Body of pancreas (tissue), 4 donors: ENCODE measurements around the gene KXD1. TPM values are rescaled to one million over a fixed set of nuclear protein-coding genes. Genes with fewer than 3 reads are reported as not detected.
"Not testable (repeated sequence)": the region's sequence is repeated elsewhere in the genome, so short reads cannot be mapped to it uniquely, and the experiment has no call there.

Experiments used
- ATAC-seq: fragments of 150-250 bp; one replicate; pipeline ENCODE4 v1.9.1; 2016
- DNase-seq, 4 donors: peaks; one replicate each; pipeline ENCODE4 v3.0.0-alpha.2; 2019
- H3K27ac ChIP-seq, 4 donors: fragments of 200-600 bp; sonication (generic); 1 replicate in 3 of 4; 2 replicates in 1 of 4; pipeline versions ENCODE4 v1.5.1 to v1.6.1; 2016 to 2019; ENCODE audit warnings: mild to moderate bottlenecking in 1 of 4, mixed read lengths in 1 of 4, moderate library complexity in 1 of 4
- H3K27me3 ChIP-seq, 2 donors: fragments of 200-600 bp; sonication (generic); one replicate each; pipeline ENCODE4 v1.6.0; 2016; ENCODE audit warnings: mild to moderate bottlenecking in 1 of 2
- H3K36me3 ChIP-seq, 2 donors: fragments of 200-600 bp; sonication (generic); replicated peaks in 1 of 2; 2 replicates each; pipeline ENCODE4 v1.5.1; 2016; ENCODE audit warnings: low read depth in 2 of 2; ENCODE audit not compliant: insufficient read depth in 1 of 2
- H3K4me1 ChIP-seq: fragments of 200-600 bp; sonication (generic); one replicate; pipeline ENCODE4 v1.6.0; 2016
- H3K4me3 ChIP-seq, 2 donors: fragments of 200-600 bp; sonication (generic); 1 replicate in 1 of 2; 2 replicates in 1 of 2; pipeline ENCODE4 v1.5.1; 2016 to 2019
- H3K9me3 ChIP-seq, 3 donors: fragments of 200-600 bp; sonication (generic); 1 replicate in 2 of 3; 2 replicates in 1 of 3; pipeline ENCODE4 v1.5.1; 2016
- POLR2A ChIP-seq, 3 donors: fragments of 450-650 bp; IDR thresholded peaks; one replicate each; pipeline ENCODE4 v1.6.1; 2016; ENCODE audit warnings: antibody characterized with exemption in 3 of 3, mild to moderate bottlenecking in 2 of 3
- WGBS, 2 donors: methylation state at CpG; one replicate each; pipeline ENCODE4 v1.1.5; 2017; 5-methylcytosine and 5-hydroxymethylcytosine counted together
- intact Hi-C: fragments of 100-400 bp; cut with DNase I; formaldehyde crosslinking; loops from one replicate; pipeline ENCODE4 v1.15.1; 2023
- total RNA-seq, 2 donors: library from RNA; depleted of rRNA; stranded (reverse); fragments of >200 nt; gene quantifications; one replicate each; pipeline ENCODE4 v1.1.0, GENCODE V29; 2016
- TF ChIP-seq, protein P1 (sequence below), 7 experiments: fragments of 450-650 bp in 4 of 7; fragments of 200-600 bp in 3 of 7; sonication (generic) in 3 of 7; IDR thresholded peaks; one replicate each; pipeline ENCODE4 v1.5.1; 2016 to 2019; ENCODE audit warnings: antibody characterized with exemption in 7 of 7

The KXD1 gene
- total RNA-seq, 2 donors from 2014 or later, result 62.6 to 71.1 TPM

DNA sequence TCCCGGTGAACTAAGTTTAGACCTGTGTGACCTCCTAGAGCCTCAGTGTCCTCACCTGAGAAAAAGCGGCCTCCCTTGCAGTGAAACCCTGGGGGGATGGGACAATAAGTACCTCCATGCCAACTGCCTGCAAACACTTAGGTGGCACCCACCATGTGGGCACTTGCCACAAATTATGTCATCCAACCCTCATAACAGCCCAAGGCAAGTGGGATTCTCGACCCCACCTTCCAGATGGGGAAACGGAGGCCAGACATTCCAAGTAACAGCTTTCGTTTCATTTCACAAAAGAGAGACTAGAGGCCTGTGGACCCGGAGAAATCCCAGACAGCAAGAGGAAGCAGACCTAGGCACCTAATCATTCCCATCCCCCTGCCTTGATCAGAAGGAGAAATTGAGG lies 37.8 kb downstream of the KXD1 start:
- Histone ChIP-seq H3K4me1 (peaks cover 21% of the 10 kb centered on the region), H3K27me3 (peaks cover 0 to 15% of the 10 kb centered on the region in 2 donors), H3K4me3 (no peak overlapping the region), H3K27ac (no peak overlapping the region), H3K36me3 (no peaks in the 10 kb centered on the region), H3K9me3 (no peaks in the 10 kb centered on the region)
- intact Hi-C loops, result loop anchor here (5.0 kb wide), 1 partner anchor 247 kb away; no protein-coding TSS in a partner anchor
- ATAC-seq, result no peak
- no peak for DNase-seq
- WGBS, 2 donors, result 55 to 79% methylated on average over 3 to 6 of the region's 6 CpGs
- TF ChIP-seq, protein P1, sequence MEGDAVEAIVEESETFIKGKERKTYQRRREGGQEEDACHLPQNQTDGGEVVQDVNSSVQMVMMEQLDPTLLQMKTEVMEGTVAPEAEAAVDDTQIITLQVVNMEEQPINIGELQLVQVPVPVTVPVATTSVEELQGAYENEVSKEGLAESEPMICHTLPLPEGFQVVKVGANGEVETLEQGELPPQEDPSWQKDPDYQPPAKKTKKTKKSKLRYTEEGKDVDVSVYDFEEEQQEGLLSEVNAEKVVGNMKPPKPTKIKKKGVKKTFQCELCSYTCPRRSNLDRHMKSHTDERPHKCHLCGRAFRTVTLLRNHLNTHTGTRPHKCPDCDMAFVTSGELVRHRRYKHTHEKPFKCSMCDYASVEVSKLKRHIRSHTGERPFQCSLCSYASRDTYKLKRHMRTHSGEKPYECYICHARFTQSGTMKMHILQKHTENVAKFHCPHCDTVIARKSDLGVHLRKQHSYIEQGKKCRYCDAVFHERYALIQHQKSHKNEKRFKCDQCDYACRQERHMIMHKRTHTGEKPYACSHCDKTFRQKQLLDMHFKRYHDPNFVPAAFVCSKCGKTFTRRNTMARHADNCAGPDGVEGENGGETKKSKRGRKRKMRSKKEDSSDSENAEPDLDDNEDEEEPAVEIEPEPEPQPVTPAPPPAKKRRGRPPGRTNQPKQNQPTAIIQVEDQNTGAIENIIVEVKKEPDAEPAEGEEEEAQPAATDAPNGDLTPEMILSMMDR (IDR thresholded peaks at IDR 0.05), result no peak

DNA sequence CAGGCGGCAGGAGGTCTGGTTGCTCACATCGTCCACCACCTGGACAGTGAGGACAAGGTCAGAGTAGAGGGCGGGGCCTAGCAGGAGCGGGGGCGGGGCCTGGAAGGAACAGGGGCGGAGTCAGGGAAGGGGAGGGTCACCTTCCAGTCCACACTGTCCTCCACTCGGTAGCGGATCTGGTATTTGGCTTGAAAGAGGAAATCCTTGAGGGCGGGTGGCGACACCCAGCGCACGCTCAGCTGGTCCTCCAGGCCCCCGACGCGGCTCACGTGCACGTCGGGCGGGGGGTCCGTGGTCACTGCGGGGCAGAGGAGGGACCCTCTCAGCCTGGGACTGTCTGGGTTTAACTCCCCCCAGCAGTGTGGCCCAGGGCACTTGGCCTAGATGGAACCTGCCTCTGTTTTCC lies 39.1 kb downstream of the KXD1 start:
- peak; percentile 69 for ATAC-seq
- Histone ChIP-seq H3K36me3 (no peaks in the 10 kb centered on the region), H3K4me1 (peaks cover 21% of the 10 kb centered on the region), H3K4me3 (no peak overlapping the region), H3K27me3 (peaks cover 0 to 15% of the 10 kb centered on the region in 2 donors), H3K9me3 (no peaks in the 10 kb centered on the region), H3K27ac (no peak overlapping the region)
- TF ChIP-seq, protein P1 (IDR thresholded peaks at IDR 0.05), result no peak
- TF ChIP-seq POLR2A (IDR thresholded peaks at IDR 0.05), result no peak
- DNase-seq, result peak; percentile 68 to 85 (median 77)
- 7% methylated on average over 8 to 18 of the region's 21 CpGs for WGBS, 2 donors
- intact Hi-C loops, result loop anchor here (5.0 kb wide), 1 partner anchor 246 kb away; no protein-coding TSS in a partner anchor

DNA sequence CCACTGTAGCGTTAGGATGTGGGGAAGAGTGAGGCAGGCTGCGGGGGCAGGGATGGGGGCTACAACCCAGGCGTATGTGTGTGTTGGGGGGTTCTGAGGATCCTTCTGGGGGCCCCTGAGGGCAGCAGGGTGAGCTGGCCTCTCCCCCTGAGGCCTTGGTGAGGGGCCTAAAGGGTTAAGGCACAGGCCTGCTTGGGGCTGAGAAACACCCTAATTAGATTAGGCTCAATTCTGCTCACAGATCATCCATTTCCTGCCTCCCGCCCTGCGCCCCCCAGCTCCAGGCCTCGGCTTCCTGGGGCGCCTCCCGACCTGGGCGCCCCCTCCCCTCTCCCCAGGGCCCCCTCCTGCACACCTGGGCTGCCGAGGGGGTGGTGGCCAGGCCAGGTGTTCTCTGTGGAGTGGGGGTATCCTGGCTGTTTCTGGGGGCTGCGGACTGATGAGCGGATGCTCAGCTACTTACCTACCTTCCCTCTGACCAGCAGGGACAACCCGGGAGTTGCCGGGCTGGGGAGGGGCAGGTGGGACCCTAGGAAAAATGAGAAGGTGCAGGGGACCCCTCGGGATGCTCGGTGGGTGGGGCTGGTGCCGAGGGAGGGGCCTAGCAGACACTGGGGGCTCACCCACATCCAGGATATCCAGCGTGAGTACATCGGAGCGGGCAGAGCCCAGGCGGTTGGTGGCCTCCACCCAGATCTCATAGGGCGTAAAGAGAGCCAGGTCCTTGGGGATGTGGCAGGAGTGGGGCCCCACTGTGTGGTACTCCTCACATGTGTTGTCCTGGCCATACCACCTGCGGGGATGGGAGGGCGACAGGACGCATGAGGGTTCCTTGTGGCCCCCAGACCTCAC lies 40.4 kb downstream of the KXD1 start:
- TF ChIP-seq, protein P1 (IDR thresholded peaks at IDR 0.05), result no peak
- Histone ChIP-seq H3K4me1 (peaks cover 21% of the 10 kb centered on the region), H3K27ac (no peak overlapping the region), H3K36me3 (no peaks in the 10 kb centered on the region), H3K4me3 (no peak overlapping the region), H3K27me3 (peaks cover 0 to 15% of the 10 kb centered on the region in 2 donors), H3K9me3 (no peaks in the 10 kb centered on the region)
- 33 to 59% methylated on average over 5 to 21 of the region's 25 CpGs for WGBS, 2 donors
- DNase-seq, result no peak
- intact Hi-C loops, result loop anchor here (5.0 kb wide), 1 partner anchor 244 kb away; no protein-coding TSS in a partner anchor
- no peak for ATAC-seq

DNA sequence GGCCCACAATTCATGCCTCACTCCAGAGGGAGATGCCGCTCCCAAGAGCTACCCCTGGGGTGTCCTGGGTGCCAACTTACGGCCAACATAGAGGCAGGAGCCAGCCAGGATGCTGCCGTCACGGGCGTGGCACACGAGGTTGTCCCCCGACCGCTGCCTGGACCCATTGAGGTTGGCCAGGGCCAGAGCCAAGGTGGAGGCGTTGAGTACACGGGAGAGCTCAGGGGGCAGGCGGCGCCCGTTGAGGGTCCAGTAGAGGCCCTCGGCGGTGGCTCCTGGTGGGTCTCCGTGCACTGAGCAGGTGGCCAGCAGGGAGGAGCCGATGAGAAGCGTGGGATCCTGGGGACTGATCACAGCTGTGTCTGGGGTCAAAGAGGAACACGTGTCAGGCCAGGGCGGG lies 41.8 kb downstream of the KXD1 start:
- ATAC-seq, result no peak
- intact Hi-C loops, result loop anchor here (5.0 kb wide), 1 partner anchor 243 kb away; no protein-coding TSS in a partner anchor
- no peak for DNase-seq
- Histone ChIP-seq H3K4me1 (peaks cover 15% of the 10 kb centered on the region), H3K36me3 (no peaks in the 10 kb centered on the region), H3K4me3 (no peak overlapping the region), H3K27me3 (peaks cover 0 to 15% of the 10 kb centered on the region in 2 donors), H3K27ac (no peak overlapping the region), H3K9me3 (no peaks in the 10 kb centered on the region)
- TF ChIP-seq POLR2A (IDR thresholded peaks at IDR 0.05), result no peak
- TF ChIP-seq, protein P1 (IDR thresholded peaks at IDR 0.05), result no peak
- 56 to 66% methylated on average over 10 to 19 of the region's 20 CpGs for WGBS, 2 donors

DNA sequence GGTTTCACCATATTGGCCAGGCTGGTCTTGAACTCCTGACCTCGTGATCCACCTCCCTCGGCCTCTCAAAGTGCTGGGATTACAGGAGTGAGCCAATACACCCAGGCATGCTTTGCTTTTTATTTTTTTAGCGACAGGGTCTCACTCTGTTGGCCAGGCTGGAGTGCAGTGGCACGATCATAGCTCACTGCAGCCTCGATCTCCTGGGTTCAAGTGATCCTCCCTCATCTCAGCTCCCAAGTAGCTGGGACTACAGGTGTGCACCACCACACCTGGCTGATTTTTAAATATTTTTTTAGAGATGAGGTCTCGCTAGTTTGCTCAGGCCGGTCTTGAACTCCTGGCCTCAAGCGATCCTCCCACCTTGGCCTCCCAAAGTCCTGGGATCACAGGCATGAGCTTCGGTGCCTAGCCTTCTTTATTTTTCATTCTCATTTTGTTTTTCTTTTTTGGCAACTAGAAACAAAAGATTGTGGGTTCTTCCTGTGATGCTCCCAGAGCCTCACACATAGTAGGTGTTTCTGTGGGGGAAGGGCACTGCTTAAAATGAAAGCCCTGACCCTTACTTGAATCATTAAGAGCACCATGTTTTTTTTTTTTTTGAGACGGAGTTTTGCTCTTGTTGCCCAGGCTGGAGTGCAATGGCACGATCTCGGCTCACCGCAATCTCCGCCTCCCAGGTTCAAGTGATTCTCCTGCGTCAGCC lies 43.2 kb downstream of the KXD1 start:
- H3K36me3 ChIP-seq, H3K27ac ChIP-seq, DNase-seq, ATAC-seq, H3K4me3 ChIP-seq, H3K9me3 ChIP-seq, intact Hi-C loops: not testable (repeated sequence)
- 92% methylated on average over 15 of the region's 15 CpGs for WGBS, 2 donors
- Histone ChIP-seq H3K27me3 (peaks cover 0 to 25% of the 10 kb centered on the region in 2 donors), H3K4me1 (peaks cover 11% of the 10 kb centered on the region)
